Measurements from ENCODE around the gene MSANTD4.
"Not testable (repeated sequence)": the region's sequence is repeated elsewhere in the genome, so short reads cannot be mapped to it uniquely, and the experiment has no call there.

Gene MSANTD4

DNA sequence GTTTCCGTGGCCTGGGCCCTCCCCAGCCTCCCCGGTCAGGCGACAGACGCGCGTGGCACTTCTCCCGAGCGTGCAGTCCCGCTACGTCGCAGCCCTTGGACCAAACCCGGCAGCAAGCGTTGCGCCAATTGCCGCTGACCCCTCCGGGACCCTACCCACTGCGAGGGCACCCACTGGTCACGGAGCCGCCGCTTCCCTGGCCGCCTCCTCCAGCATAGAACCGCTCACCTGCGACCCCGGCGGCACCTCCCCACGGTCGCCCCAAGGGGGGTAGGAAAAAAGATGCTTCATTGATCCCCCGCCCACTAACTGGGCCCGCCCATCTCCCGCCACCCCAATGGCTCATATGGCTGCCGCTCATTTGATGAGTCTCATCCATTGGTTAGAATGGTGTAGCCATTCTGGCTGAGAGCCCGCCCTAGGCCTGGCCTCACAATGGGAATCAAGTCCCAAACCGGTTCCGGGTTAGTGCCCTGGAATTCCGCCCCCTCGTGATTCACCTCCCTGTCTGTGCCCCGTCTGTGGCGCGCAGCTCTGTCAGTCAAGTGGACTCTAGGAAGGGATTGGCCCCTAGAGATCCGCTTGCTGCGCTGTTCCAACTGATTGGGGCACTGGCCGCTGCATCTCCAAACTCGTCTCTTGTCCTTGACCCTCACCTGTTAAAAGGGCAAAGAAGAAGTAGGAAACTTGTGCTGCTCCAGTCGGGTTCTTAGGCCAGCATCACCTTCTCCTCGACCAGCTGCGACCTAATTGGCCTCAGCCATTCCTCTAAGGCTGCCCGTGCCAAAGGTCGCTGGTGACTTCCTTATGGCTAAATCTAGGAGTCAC lies at the start of gene MSANTD4:
Gene MSANTD4 (minus strand): TSS at position 274 of the 828 bp plus-strand sequence. CDS start 11,323 bp downstream, outside the sequence.
- peak within 1 kb of the TSS; percentile 93 for H3K4me3 ChIP-seq (ENCODE audit: low read depth, low read length)
- peak; percentile 100 for DNase-seq (ENCODE audit: low read depth)
- no peak for TF ChIP-seq CTCF (conservative IDR thresholded peaks at IDR 0.05; ENCODE audit: low read depth, low read length)

DNA sequence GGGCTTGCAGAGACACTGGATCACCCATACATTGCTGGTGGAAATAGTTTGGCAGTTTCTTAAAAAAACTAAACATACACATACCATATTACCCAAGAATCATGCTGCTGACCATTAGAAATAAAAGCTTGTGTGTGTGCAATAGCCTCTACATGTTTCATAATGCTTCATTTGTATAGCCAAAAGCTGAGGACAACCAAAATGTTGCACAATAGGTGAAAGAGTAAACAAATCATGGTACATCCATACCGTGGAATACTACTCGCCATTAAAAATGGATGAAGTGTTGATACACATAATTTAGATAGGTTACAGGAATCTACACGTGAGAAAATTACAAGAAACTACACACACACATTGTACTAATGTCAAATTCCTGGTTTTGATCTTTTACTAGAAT lies 48.6 kb upstream of the MSANTD4 start:
- no peak for DNase-seq (ENCODE audit: low read depth)
- TF ChIP-seq CTCF (conservative IDR thresholded peaks at IDR 0.05; ENCODE audit: low read depth, low read length): no peak
- no peak overlapping the region for H3K4me3 ChIP-seq (ENCODE audit: low read depth, low read length)

- no peak for TF ChIP-seq CTCF (conservative IDR thresholded peaks at IDR 0.05; ENCODE audit: low read depth, low read length)
- no peak overlapping the region for H3K4me3 ChIP-seq (ENCODE audit: low read depth, low read length)
- DNase-seq (ENCODE audit: low read depth): no peak
Observed at GRCh38 chr11:106063009-106063408, 41.0 kb upstream of the MSANTD4 start.

GRCh38 chr11:106061954-106062949 lies 40.2 kb upstream of the MSANTD4 start:
- TF ChIP-seq CTCF (conservative IDR thresholded peaks at IDR 0.05; ENCODE audit: low read depth, low read length): no peak
- H3K4me3 ChIP-seq (ENCODE audit: low read depth, low read length): no peak overlapping the region

GRCh38 chr11:106061249-106061784 lies 39.3 kb upstream of the MSANTD4 start:
- no peak overlapping the region for H3K4me3 ChIP-seq (ENCODE audit: low read depth, low read length)
- TF ChIP-seq CTCF (conservative IDR thresholded peaks at IDR 0.05; ENCODE audit: low read depth, low read length): no peak
- DNase-seq (ENCODE audit: low read depth): no peak

More at GRCh38 chr11:106061954-106062949, 40.2 kb upstream of the MSANTD4 start:
- no peak for DNase-seq (ENCODE audit: low read depth)

DNA sequence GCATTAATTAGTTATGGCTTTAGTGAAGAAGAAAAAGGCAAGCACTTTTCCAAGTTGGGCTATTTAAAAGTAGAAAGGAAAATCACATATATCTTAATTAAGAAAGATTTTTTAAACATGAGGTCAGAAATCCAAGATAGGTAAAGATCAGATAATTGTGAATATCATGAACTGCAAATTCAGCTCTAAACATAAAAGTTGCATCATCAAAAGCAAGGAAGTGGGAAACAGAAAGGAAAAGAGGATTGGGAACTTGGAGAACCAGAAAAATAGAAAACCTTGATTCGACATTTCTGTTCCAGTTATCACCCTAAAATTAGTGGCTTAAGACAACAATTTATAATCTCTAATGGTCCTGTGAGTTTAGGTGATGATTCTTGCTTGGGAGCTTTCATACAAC lies 37.6 kb upstream of the MSANTD4 start:
- H3K4me3 ChIP-seq (ENCODE audit: low read depth, low read length): no peak overlapping the region
- DNase-seq (ENCODE audit: low read depth): no peak
- no peak for TF ChIP-seq CTCF (conservative IDR thresholded peaks at IDR 0.05; ENCODE audit: low read depth, low read length)

GRCh38 chr11:106058377-106058776 lies 36.3 kb upstream of the MSANTD4 start:
- not testable (repeated sequence) for H3K4me3 ChIP-seq (ENCODE audit: low read depth, low read length); DNase-seq (ENCODE audit: low read depth)

Data from choroid plexus epithelial cell (primary cell).